Measurements from ENCODE around the gene POLR2L.

POLR2L gene

DNA sequence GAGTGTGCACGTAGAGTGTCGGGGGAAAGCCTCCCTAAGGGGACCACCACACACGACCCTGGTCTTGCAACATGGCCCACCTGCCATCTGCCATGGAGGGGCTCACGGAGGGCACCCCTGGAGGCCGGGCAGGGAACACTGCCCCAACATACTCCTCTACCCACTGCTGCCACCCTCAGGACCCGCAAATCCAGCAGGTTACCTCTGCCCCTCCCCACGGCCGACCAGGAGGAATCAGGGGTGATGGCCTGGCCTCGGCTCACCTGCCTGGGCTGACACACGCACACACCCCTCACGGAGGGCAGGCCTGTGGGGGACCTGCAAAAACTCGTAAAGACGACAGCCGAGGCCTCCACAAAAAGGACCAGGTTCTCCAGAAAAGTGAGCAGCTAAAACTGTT lies 38.1 kb upstream of the POLR2L start:
- no peak overlapping the region for H3K27ac ChIP-seq (ENCODE audit: low read length)
- no peaks in the 10 kb centered on the region for H3K9me3 ChIP-seq (ENCODE audit: control insufficient read depth in 2 of 2, low read length in 2 of 2)
- H3K27me3 ChIP-seq (ENCODE audit: control insufficient read depth in 1 of 2, insufficient read depth in 2 of 2, low read length in 2 of 2) = no peaks in the 10 kb centered on the region
- H3K4me3 ChIP-seq (ENCODE audit: low read length in 2 of 2) = no peak overlapping the region
- H3K4me1 ChIP-seq (ENCODE audit: control insufficient read depth, insufficient read depth, low read length) = no peaks in the 10 kb centered on the region
- H3K36me3 ChIP-seq (ENCODE audit: control insufficient read depth in 2 of 2, insufficient read depth in 2 of 2, low read length in 2 of 2) = peaks cover 0 to 2% of the 10 kb centered on the region in 2 donors
- H3K9ac ChIP-seq (ENCODE audit: low read length in 2 of 2) = no peak overlapping the region

DNA sequence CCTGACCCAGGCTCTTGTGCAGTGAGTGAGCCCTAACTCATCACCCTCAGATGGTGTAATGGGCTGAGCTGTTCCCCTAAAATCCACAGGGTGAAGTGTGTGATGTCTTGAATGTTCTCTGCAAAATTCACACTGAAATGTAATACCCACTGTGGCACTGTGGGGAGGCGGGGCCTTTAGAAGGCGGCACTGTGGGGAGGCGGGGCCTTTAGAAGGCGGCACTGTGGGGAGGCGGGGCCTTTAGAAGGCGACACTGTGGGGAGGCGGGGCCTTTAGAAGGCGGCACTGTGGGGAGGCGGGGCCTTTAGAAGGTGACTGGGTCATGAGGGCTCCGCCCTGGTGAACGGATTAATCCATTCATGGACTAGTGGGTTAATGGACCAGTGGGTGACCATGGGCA lies 35.2 kb upstream of the POLR2L start:
- no peaks in the 10 kb centered on the region for H3K9me3 ChIP-seq (ENCODE audit: control insufficient read depth in 2 of 2, low read length in 2 of 2)

DNA sequence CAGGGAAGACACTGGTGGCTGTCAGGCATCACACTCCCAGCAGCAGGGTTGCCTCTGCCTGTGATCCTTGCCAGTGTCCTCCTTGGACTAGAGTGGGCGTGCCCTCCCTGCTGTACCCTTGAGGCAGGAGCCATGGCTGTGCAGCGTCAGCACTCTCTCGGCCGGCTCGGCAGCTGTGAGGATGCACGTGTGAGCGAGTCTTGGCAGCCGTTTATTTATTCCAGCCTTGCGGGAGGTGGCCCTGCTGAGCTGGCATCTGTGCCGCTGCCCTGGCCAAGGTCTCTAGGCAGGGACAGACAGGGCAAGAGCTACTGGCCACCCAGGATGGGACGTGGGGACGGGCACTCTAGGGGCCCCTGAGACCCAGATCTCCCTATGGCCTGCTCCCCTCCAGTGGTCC lies 34.2 kb upstream of the POLR2L start:
- Histone ChIP-seq H3K9me3 (ENCODE audit: control insufficient read depth in 2 of 2, low read length in 2 of 2) (no peaks in the 10 kb centered on the region), H3K27me3 (ENCODE audit: control insufficient read depth in 1 of 2, insufficient read depth in 2 of 2, low read length in 2 of 2) (no peaks in the 10 kb centered on the region), H3K36me3 (ENCODE audit: control insufficient read depth in 2 of 2, insufficient read depth in 2 of 2, low read length in 2 of 2) (peaks cover 0 to 2% of the 10 kb centered on the region in 2 donors), H3K9ac (ENCODE audit: low read length in 2 of 2) (no peak overlapping the region), H3K27ac (ENCODE audit: low read length) (no peak overlapping the region), H3K4me1 (ENCODE audit: control insufficient read depth, insufficient read depth, low read length) (no peaks in the 10 kb centered on the region), H3K4me3 (ENCODE audit: low read length in 2 of 2) (no peak overlapping the region)

More for the DNA sequence above, 35.2 kb upstream of the POLR2L start:
- no peaks in the 10 kb centered on the region for H3K4me1 ChIP-seq (ENCODE audit: control insufficient read depth, insufficient read depth, low read length)
- no peak overlapping the region for H3K27ac ChIP-seq (ENCODE audit: low read length)
- H3K27me3 ChIP-seq (ENCODE audit: control insufficient read depth in 1 of 2, insufficient read depth in 2 of 2, low read length in 2 of 2) = no peaks in the 10 kb centered on the region
- H3K4me3 ChIP-seq (ENCODE audit: low read length in 2 of 2) = no peak overlapping the region
- H3K9ac ChIP-seq (ENCODE audit: low read length in 2 of 2) = no peak overlapping the region
- peaks cover 0 to 2% of the 10 kb centered on the region in 2 donors for H3K36me3 ChIP-seq (ENCODE audit: control insufficient read depth in 2 of 2, insufficient read depth in 2 of 2, low read length in 2 of 2)

DNA sequence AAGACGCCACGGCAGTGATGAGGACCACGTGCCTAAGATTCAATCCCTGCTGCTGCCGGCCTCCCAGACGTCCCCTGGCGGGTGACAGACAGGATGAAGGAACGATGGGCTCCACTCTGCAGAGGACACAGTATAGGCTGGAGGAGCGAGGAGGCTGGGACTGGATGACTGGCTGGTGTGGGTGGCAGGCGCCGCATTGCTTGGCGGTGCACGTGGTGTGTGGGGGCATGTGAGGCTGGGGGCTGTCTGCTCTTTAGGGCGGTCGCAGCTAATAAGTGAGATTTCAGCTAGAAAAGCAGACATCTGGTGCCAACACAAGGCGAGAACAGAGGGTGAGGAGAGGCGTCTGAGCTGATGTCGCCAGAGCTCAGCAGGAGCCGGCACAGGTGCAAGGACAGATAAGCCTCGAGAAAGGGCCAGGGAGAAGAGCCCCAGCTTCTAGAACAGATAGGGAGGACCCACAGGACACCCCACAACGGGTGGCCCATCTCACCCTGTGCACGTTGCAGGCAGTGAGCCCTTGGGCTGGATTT lies 33.5 kb upstream of the POLR2L start:
- Histone ChIP-seq H3K27me3 (ENCODE audit: control insufficient read depth in 1 of 2, insufficient read depth in 2 of 2, low read length in 2 of 2) (no peaks in the 10 kb centered on the region), H3K9me3 (ENCODE audit: control insufficient read depth in 2 of 2, low read length in 2 of 2) (no peaks in the 10 kb centered on the region), H3K9ac (ENCODE audit: low read length in 2 of 2) (no peak overlapping the region), H3K4me1 (ENCODE audit: control insufficient read depth, insufficient read depth, low read length) (no peaks in the 10 kb centered on the region), H3K4me3 (ENCODE audit: low read length in 2 of 2) (no peak overlapping the region), H3K36me3 (ENCODE audit: control insufficient read depth in 2 of 2, insufficient read depth in 2 of 2, low read length in 2 of 2) (peaks cover 0 to 2% of the 10 kb centered on the region in 2 donors), H3K27ac (ENCODE audit: low read length) (no peak overlapping the region)

DNA sequence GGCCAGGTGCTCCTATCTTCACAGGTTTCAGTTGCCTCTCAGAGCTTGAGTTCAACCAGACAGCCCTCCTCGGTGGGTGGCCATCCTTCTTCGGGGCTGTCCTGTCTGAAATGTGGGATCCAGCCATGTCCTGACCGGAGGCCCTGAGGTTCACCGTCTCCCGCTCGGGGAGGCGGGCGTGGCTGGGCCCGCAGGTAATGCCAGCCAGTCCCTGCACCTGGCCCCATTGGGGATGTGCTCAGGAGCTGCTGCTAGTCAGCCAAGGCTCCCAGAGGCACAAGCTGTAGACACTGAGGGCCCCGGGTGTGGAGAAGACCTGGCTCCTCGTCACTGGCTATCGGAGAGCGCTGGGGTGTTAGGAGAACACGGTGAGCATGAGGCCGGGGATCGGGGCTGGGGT lies 32.9 kb upstream of the POLR2L start:
- Histone ChIP-seq H3K27me3 (ENCODE audit: control insufficient read depth in 1 of 2, insufficient read depth in 2 of 2, low read length in 2 of 2) (no peaks in the 10 kb centered on the region), H3K4me1 (ENCODE audit: control insufficient read depth, insufficient read depth, low read length) (no peaks in the 10 kb centered on the region), H3K9me3 (ENCODE audit: control insufficient read depth in 2 of 2, low read length in 2 of 2) (no peaks in the 10 kb centered on the region), H3K4me3 (ENCODE audit: low read length in 2 of 2) (no peak overlapping the region), H3K9ac (ENCODE audit: low read length in 2 of 2) (no peak overlapping the region), H3K27ac (ENCODE audit: low read length) (no peak overlapping the region), H3K36me3 (ENCODE audit: control insufficient read depth in 2 of 2, insufficient read depth in 2 of 2, low read length in 2 of 2) (peaks cover 0 to 2% of the 10 kb centered on the region in 2 donors)

DNA sequence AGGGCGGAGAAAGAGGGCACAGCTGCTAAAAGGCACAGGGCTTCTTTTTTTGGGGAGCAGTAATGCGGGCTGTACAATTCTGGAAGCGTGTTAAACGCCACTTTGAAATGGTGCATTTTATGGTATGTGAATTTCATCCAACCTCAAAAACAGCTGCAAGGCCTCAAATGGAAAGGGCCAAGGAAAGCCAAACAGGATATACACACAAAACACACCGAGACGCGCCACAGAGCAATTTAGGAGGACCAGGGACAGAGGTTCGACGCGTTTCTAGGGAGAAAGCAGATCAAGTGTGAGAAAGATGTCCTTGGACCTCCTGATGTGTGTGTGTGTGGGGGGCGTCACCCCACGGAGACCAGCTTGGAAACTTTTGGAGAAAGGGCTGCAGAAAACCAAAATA lies 31.4 kb upstream of the POLR2L start:
- H3K4me1 ChIP-seq (ENCODE audit: control insufficient read depth, insufficient read depth, low read length) = no peaks in the 10 kb centered on the region
- H3K4me3 ChIP-seq (ENCODE audit: low read length in 2 of 2) = no peak overlapping the region
- peaks cover 0 to under 1% of the 10 kb centered on the region in 2 donors for H3K36me3 ChIP-seq (ENCODE audit: control insufficient read depth in 2 of 2, insufficient read depth in 2 of 2, low read length in 2 of 2)
- no peak overlapping the region for H3K27ac ChIP-seq (ENCODE audit: low read length)
- no peaks in the 10 kb centered on the region for H3K27me3 ChIP-seq (ENCODE audit: control insufficient read depth in 1 of 2, insufficient read depth in 2 of 2, low read length in 2 of 2)
- H3K9ac ChIP-seq (ENCODE audit: low read length in 2 of 2) = no peak overlapping the region
- H3K9me3 ChIP-seq (ENCODE audit: control insufficient read depth in 2 of 2, low read length in 2 of 2) = no peaks in the 10 kb centered on the region

DNA sequence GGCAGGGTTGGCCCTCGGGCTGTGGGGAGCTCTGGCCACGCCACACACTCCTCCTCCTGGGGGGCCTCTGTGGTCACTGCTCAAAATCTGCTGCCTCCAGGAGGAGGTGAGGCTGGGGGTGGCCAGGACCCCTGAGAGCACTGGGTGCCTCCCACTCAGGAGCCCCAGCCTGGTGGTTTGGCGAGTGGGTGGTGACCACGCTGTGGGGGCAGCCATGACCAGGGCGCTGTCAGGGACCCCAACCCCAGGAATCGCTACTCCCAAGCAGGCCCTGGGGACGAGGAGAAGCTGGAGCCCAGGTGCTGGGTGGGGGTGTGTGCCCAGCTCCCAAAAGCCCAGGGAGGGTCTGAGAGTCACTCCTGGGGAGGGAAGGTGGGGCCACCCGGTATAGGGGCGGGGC lies 30.5 kb upstream of the POLR2L start:
- peaks cover 0 to 3% of the 10 kb centered on the region in 2 donors for H3K36me3 ChIP-seq (ENCODE audit: control insufficient read depth in 2 of 2, insufficient read depth in 2 of 2, low read length in 2 of 2)
- H3K27ac ChIP-seq (ENCODE audit: low read length) = no peak overlapping the region

DNA sequence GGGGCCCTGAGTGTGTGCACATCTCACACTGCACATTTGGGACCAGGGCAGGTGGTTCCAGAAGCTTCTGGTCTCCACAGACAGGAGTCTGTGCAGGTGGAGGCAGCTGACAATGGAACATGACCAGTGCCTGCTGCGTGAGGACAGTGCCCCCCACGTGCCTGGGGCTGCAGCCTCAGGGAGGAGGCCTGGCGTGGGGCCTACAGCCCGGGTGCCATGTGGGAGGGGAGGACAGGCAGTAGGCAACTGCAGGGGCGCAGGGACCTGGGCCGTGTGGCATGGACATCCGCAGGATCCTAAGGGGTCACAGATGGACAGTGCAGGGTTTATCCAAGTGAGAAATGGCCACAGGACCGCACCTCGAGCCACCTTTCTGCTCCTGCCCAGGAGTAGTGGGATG lies 29.1 kb upstream of the POLR2L start:
- Histone ChIP-seq H3K27ac (ENCODE audit: low read length) (no peak overlapping the region), H3K9me3 (ENCODE audit: control insufficient read depth in 2 of 2, low read length in 2 of 2) (no peaks in the 10 kb centered on the region), H3K4me3 (ENCODE audit: low read length in 2 of 2) (no peak overlapping the region), H3K9ac (ENCODE audit: low read length in 2 of 2) (no peak overlapping the region), H3K27me3 (ENCODE audit: control insufficient read depth in 1 of 2, insufficient read depth in 2 of 2, low read length in 2 of 2) (no peaks in the 10 kb centered on the region), H3K36me3 (ENCODE audit: control insufficient read depth in 2 of 2, insufficient read depth in 2 of 2, low read length in 2 of 2) (peaks cover 0 to 3% of the 10 kb centered on the region in 2 donors), H3K4me1 (ENCODE audit: control insufficient read depth, insufficient read depth, low read length) (no peaks in the 10 kb centered on the region)

More for the DNA sequence above, 30.5 kb upstream of the POLR2L start:
- Histone ChIP-seq H3K9me3 (ENCODE audit: control insufficient read depth in 2 of 2, low read length in 2 of 2) (no peaks in the 10 kb centered on the region), H3K27me3 (ENCODE audit: control insufficient read depth in 1 of 2, insufficient read depth in 2 of 2, low read length in 2 of 2) (no peaks in the 10 kb centered on the region), H3K4me3 (ENCODE audit: low read length in 2 of 2) (no peak overlapping the region), H3K9ac (ENCODE audit: low read length in 2 of 2) (no peak overlapping the region), H3K4me1 (ENCODE audit: control insufficient read depth, insufficient read depth, low read length) (no peaks in the 10 kb centered on the region)

DNA sequence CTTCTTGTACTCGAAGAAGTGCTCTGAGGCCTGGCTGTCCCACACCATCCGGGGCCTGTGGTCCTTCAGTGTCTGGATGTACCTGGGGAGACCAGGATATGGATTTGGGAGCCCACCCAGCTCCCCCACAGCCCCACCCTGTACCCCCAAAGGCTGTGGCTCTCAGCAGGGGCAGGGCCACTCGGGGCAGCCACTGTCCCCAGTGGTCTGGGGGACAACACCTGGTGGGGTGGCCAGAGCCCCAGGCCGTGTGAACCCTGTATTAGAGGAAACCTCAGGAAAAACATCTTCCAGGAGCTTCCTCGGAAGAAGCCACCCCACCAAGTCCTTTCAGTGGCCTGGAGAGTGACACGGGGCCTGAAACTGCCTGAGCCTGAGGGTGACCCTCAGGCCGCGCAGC lies 28.1 kb upstream of the POLR2L start:
- Histone ChIP-seq H3K36me3 (ENCODE audit: control insufficient read depth in 2 of 2, insufficient read depth in 2 of 2, low read length in 2 of 2) (peaks cover 0 to 5% of the 10 kb centered on the region in 2 donors), H3K27me3 (ENCODE audit: control insufficient read depth in 1 of 2, insufficient read depth in 2 of 2, low read length in 2 of 2) (no peaks in the 10 kb centered on the region), H3K4me1 (ENCODE audit: control insufficient read depth, insufficient read depth, low read length) (no peaks in the 10 kb centered on the region), H3K9ac (ENCODE audit: low read length in 2 of 2) (no peak overlapping the region), H3K4me3 (ENCODE audit: low read length in 2 of 2) (no peak overlapping the region), H3K9me3 (ENCODE audit: control insufficient read depth in 2 of 2, low read length in 2 of 2) (no peaks in the 10 kb centered on the region), H3K27ac (ENCODE audit: low read length) (no peak overlapping the region)

DNA sequence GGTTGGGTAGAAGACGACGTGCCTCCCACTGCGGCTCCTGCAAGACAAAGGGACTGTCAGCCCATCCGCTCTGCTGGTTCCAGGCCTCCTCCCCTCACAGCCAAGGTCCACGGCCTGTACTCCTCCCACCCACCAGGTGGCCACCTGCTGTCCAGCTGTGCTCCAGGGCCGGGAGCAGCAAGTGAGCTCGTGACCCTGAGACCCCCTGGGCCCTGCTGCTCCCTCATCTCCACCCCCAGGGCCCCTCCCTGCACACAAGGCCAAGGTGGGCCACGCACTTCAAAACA lies 27.7 kb upstream of the POLR2L start:
- Histone ChIP-seq H3K4me1 (ENCODE audit: control insufficient read depth, insufficient read depth, low read length) (no peaks in the 10 kb centered on the region), H3K9me3 (ENCODE audit: control insufficient read depth in 2 of 2, low read length in 2 of 2) (no peaks in the 10 kb centered on the region), H3K9ac (ENCODE audit: low read length in 2 of 2) (no peak overlapping the region), H3K36me3 (ENCODE audit: control insufficient read depth in 2 of 2, insufficient read depth in 2 of 2, low read length in 2 of 2) (peaks cover 0 to 5% of the 10 kb centered on the region in 2 donors), H3K27ac (ENCODE audit: low read length) (no peak overlapping the region), H3K4me3 (ENCODE audit: low read length in 2 of 2) (no peak overlapping the region), H3K27me3 (ENCODE audit: control insufficient read depth in 1 of 2, insufficient read depth in 2 of 2, low read length in 2 of 2) (no peaks in the 10 kb centered on the region)

DNA sequence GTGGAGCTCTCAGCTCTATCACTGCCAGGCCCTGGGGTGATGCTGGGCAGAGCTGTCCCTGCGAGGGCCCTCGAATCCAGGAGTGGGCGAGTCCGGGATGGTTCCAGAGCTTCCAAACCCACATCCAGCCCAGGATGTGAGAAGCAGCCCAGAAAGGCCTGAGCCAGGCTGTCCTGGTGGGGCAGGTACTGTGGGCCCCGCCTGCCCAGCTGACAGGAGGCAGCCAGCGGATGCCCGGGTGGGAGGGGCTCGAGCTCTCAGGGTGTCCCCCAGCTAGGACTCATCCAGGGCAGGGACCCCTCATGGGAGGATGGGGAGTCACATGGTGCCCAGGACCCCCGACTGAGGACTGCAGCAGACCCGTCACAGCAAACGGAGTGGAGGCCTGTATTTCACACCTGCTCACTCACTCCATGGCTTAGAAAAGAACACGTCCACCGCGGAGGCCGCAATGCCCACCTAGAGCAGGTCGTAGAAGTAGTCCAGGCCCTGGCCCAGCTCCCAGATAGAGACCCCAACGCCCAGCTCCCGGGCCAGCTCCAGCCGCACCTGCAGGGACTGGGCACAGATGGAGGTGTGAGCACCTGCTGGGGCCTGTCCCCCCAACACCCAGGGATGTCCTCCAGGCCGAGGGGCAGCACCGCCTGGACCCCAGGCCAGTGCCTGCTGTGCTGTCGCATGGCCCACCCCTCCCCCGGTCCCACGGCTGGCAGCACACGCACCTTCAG lies 27.2 kb upstream of the POLR2L start:
- H3K9me3 ChIP-seq (ENCODE audit: control insufficient read depth in 2 of 2, low read length in 2 of 2) = no peaks in the 10 kb centered on the region
- H3K36me3 ChIP-seq (ENCODE audit: control insufficient read depth in 2 of 2, insufficient read depth in 2 of 2, low read length in 2 of 2) = peaks cover 0 to 5% of the 10 kb centered on the region in 2 donors
- H3K9ac ChIP-seq (ENCODE audit: low read length in 2 of 2) = no peak overlapping the region
- H3K4me1 ChIP-seq (ENCODE audit: control insufficient read depth, insufficient read depth, low read length) = no peaks in the 10 kb centered on the region
- no peak overlapping the region for H3K27ac ChIP-seq (ENCODE audit: low read length)
- no peaks in the 10 kb centered on the region for H3K27me3 ChIP-seq (ENCODE audit: control insufficient read depth in 1 of 2, insufficient read depth in 2 of 2, low read length in 2 of 2)
- H3K4me3 ChIP-seq (ENCODE audit: low read length in 2 of 2) = no peak overlapping the region

Measured in stomach smooth muscle (tissue), 2 donors.